GM08714 (cell line): ENCODE data around the gene ELMO2.

ENCODE experiments used
- H3K4me3 ChIP-seq: fragments of 200-500 bp; sonication (Bioruptor generic); 2 replicates; pipeline ENCODE4 v1.5.1; 2014; ENCODE audit warnings: mild to moderate bottlenecking, low read length, inconsistent platforms
- ZNF274 ChIP-seq: IDR thresholded peaks from 2 replicates; pipeline ENCODE4 v1.6.1; 2012; ENCODE audit warnings: mild to moderate bottlenecking, low read depth, low read length

ELMO2 gene

GRCh38 chr20:46316984-46317684 is 89.3 kb downstream of the ELMO2 start:
- H3K4me3 ChIP-seq: no peak overlapping the region
- no peak for TF ChIP-seq ZNF274
